ENCODE results near the gene KCNK3. TPM values are rescaled to one million over a fixed set of nuclear protein-coding genes. Genes with fewer than 3 reads are reported as not detected.
A peak's percentile ranks its signal among the peaks of the same experiment; 100 is the strongest.

The KCNK3 gene
- total and polyA plus RNA-seq, 3 donors from 2014 or later = 1.0 to 2.5 (median 1.5) TPM

DNA sequence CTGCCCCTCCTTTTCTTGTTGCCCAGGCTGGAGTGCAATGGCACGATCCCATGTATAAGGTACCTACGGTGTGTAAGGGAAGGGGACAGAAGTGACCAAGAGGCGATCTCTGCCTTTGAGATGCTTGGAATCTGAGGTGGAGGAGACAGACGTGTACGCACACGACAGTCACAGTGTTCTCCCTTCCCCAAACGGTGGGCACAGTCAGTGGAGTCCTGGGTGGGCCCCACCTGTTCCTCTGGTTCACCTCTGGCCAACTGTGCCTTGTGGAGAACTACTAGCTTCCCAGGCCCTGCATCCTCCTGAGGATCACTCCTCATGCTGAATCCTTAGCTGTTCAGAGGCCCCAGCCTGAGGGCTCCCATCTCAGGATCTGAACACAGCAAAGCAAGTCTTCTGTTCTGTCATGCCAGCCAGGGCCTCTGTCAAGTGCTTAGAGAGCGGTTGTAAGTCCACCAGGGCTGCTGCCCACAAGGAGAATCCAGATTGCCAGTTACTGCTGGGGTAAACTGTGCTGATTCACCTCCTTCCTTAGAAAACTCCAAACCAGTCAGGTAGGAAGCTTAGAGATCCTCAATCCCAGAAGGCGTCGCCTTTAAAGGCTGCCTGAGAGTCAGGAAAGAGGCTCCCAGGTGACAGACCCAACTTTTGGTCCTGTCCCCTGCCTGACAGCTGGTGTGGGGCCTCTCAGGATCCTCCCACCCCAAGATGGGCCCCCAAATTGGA is 73.1 kb downstream of the KCNK3 start:
- Histone ChIP-seq H3K27ac (peak overlapping the region in 1 of 2 donors; percentile 90), H3K4me1 (peaks cover 25% of the 10 kb centered on the region), H3K27me3 (no peaks in the 10 kb centered on the region), H3K36me3 (ENCODE audit: low read depth, missing control alignments) (no peaks in the 10 kb centered on the region), H3K9me3 (no peaks in the 10 kb centered on the region), H3K4me3 (no peak overlapping the region)
- whole genome bisulfite sequencing, 2 donors = 81 to 82% methylated on average over 10 of the region's 10 CpGs
- DNase-seq = no peak
- intact Hi-C loops (cut with DNase I; ENCODE audit: low total_unique reads) = no loop called here
- TF ChIP-seq POLR2A (IDR thresholded peaks at IDR 0.05) (no peak), CTCF (IDR thresholded peaks at IDR 0.05) (no peak)

DNA sequence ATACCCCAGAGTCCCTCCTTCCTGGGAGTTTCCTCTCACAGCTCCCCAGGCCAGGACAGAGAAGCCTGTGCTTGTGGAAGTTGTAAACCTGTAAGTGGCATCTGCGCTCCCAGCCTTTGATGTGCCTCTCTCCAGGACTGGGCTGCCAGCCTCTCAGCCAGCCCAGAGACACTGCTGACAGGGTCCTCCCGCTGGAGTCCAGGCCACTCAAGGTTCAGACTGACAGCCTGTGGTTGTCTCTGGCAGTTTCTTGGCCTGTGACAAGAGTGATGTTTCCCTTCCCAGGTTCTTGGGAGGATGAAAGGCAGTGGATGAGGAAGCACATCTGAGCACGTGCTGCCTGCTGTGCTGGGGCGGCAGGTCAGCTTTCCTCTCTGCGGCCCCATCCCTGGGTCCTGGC is 74.6 kb downstream of the KCNK3 start:
- H3K27me3 ChIP-seq = no peaks in the 10 kb centered on the region
- no peak for TF ChIP-seq CTCF (IDR thresholded peaks at IDR 0.05)
- TF ChIP-seq POLR2A (IDR thresholded peaks at IDR 0.05) = no peak
- 69 to 88% methylated on average over 4 to 5 of the region's 5 CpGs for WGBS, 2 donors
- H3K4me1 ChIP-seq = peaks cover 40% of the 10 kb centered on the region
- H3K27ac ChIP-seq = peak overlapping the region in 1 of 2 donors; percentile 35
- intact Hi-C loops (cut with DNase I; ENCODE audit: low total_unique reads) = no loop called here
- no peak overlapping the region for H3K4me3 ChIP-seq
- H3K9me3 ChIP-seq = no peaks in the 10 kb centered on the region
- H3K36me3 ChIP-seq (ENCODE audit: low read depth, missing control alignments) = no peaks in the 10 kb centered on the region
- DNase-seq = no peak

GRCh38 chr2:26767894-26768487 is 75.5 kb downstream of the KCNK3 start:
- Histone ChIP-seq H3K9me3 (no peaks in the 10 kb centered on the region), H3K4me3 (no peak overlapping the region), H3K27me3 (no peaks in the 10 kb centered on the region), H3K36me3 (ENCODE audit: low read depth, missing control alignments) (no peaks in the 10 kb centered on the region), H3K4me1 (peaks cover 48% of the 10 kb centered on the region), H3K27ac (peak overlapping the region in 1 of 2 donors; percentile 35)
- WGBS, 2 donors = 97 to 98% methylated on average over 5 of the region's 5 CpGs
- TF ChIP-seq POLR2A (IDR thresholded peaks at IDR 0.05) (no peak), CTCF (IDR thresholded peaks at IDR 0.05) (no peak)
- intact Hi-C loops (cut with DNase I; ENCODE audit: low total_unique reads) = no loop called here
- no peak for DNase-seq

- peaks cover 44% of the 10 kb centered on the region for H3K4me1 ChIP-seq
- intact Hi-C loops (cut with DNase I; ENCODE audit: low total_unique reads) = no loop called here
- 93 to 100% methylated on average over 3 of the region's 3 CpGs for WGBS, 2 donors
- H3K9me3 ChIP-seq = no peaks in the 10 kb centered on the region
- no peaks in the 10 kb centered on the region for H3K27me3 ChIP-seq
- no peak for DNase-seq
- no peak for TF ChIP-seq CTCF (IDR thresholded peaks at IDR 0.05)
- TF ChIP-seq POLR2A (IDR thresholded peaks at IDR 0.05) = no peak
- H3K36me3 ChIP-seq (ENCODE audit: low read depth, missing control alignments) = no peaks in the 10 kb centered on the region
- peak overlapping the region in 1 of 2 donors; percentile 70 for H3K27ac ChIP-seq
- H3K4me3 ChIP-seq = no peak overlapping the region
Observed at GRCh38 chr2:26768759-26769088, 76.2 kb downstream of the KCNK3 start.
